ENCODE results near the gene P4HA2. TPM values are rescaled to one million over a fixed set of nuclear protein-coding genes. Genes with fewer than 3 reads are reported as not detected.

The P4HA2 gene
- total RNA-seq = 106 and 242 TPM in 2 replicates

DNA sequence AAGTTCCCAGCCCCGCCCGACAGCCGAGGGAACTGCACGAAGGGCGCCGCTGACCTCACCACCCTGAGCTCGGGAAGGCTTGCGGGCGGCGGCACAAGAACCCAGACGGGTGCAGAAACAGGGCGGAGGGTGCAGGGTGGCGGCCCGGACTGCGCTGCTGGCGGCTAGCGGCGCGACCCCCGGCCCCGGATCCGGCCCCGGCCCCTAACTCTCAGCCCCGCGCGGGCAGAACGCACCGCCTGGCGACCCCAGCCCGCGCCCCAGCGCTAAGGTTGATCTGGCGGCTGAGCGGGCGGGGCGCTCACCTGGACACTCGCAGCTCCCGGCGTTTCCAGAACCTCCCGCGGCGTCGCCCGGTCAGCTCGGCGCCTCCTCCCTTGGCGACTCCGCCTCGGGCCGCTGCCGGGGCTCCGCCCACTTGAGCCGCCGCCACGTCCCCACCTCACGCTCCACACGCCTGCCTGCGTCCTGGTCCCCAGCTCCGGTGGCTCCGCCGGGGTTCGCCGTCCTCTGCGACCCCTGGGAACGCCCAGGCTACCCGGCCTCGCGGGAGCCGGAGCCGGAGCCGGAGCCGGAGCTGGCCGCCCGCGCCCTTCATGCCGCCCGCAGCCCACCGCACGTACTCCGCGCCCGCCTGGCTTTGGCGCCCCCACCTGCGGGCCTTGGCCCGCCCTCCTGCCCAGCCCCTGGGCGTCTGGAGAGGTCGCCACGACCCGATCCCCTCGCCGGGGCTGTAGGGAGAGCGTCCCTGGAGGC lies at the start of gene P4HA2:
Gene P4HA2, minus strand, starts transcription at position 369 of the 756 bp plus-strand sequence. CDS start 9,227 bp downstream, outside the sequence.

DNA sequence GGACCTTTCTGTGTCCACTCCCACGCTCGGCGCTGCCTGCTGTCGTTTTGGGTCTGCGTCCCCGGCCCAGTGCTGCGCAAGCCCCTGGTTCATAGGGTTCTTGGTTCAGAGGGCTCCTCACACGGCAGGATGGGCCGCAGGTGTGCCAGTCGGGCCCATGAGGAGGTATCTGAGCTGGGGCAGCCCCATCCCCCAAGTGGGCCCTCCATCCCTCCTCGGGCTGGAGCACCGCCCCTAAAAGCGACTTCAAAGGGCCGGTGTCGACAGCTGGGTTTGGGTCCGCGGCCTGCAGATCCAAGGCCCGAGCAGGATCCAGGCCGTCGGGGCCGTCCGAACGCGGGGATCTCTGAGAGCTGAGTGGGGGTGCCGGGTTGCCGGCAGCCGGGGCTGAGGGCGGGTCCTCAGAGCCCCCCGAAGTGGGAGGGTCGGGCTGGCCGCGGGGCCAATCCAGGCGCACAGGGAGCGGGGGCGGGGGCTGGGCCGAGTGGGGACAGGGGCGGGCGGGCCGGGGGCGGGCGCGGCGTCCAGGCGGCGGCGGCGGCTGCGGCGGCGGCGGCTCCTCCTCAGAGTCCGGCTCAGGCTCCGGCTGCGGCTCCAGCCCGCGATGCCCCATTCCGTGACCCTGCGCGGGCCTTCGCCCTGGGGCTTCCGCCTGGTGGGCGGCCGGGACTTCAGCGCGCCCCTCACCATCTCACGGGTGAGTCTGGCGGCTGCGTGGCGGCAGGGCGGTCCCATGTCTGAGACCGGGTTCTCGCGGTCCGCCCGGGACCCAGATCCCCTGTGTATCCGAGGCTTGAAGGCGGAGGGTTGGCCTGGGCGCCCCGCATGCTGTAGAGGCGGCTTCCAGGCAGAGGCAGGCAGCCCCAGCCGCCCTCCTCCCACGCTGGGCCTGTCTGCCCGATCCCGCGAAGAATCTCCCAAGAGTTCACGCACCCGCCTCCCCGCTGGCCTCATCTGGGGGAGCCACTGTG lies 29.8 kb upstream of the P4HA2 start, which contains the start of gene PDLIM4:
Gene PDLIM4, plus strand, starts transcription at position 566 of the 971 bp plus-strand sequence. Its CDS starts 39 bp downstream, at position 605.

Other genes starting within 250 kb of the P4HA2 start
- not detected in 2 replicates for gene ACSL6, start 216.2 kb downstream of the P4HA2 start, total RNA-seq
- not detected in 2 replicates for gene IL3, start 167.2 kb downstream of the P4HA2 start, total RNA-seq
- gene CSF2, start 154.1 kb downstream of the P4HA2 start, total RNA-seq = 6.2 TPM in 1 of 2 replicates, not detected in the other
- 51.2 and 141 TPM in 2 replicates for gene PDLIM4, start 29.8 kb upstream of the P4HA2 start, total RNA-seq
- 0.08 and 3.4 TPM in 2 replicates for gene SLC22A4, start 66.5 kb upstream of the P4HA2 start, total RNA-seq
- 4.1 and 5.1 TPM in 2 replicates for gene SLC22A5, start 141.9 kb upstream of the P4HA2 start, total RNA-seq

Measured in epithelial cell of alveolus of lung (primary cell).